ENCODE data around the gene PELI3.

The PELI3 gene

GRCh38 chr11:66476173-66476840 is 9.6 kb downstream of the PELI3 start:
- no peak for DNase-seq

- no peak for DNase-seq
These were observed 10.1 kb downstream of the PELI3 start for GRCh38 chr11:66476841-66477251.

GRCh38 chr11:66477263-66478201 is 10.8 kb downstream of the PELI3 start:
- no peak for DNase-seq

GRCh38 chr11:66478729-66479393 is 12.2 kb downstream of the PELI3 start:
- peak; percentile 67 for DNase-seq

GRCh38 chr11:66479394-66480116 is 12.8 kb downstream of the PELI3 start:
- no peak for DNase-seq

- peak; percentile 97 for DNase-seq
These were observed 13.6 kb downstream of the PELI3 start, which contains the start of gene DPP3 for GRCh38 chr11:66480117-66480938. Gene DPP3 (plus strand): TSS chr11:66480434. CDS start chr11:66482201, 1,767 bp downstream.

- DNase-seq: no peak
These were observed 18.2 kb downstream of the PELI3 start for GRCh38 chr11:66484806-66485380.

- no peak for DNase-seq
These were observed 22.3 kb downstream of the PELI3 start for GRCh38 chr11:66488957-66489356.

- no peak for DNase-seq
These were observed 22.9 kb downstream of the PELI3 start for GRCh38 chr11:66489636-66490035.

GRCh38 chr11:66491315-66491935 is 24.7 kb downstream of the PELI3 start:
- no peak for DNase-seq

- no peak for DNase-seq
These were observed 25.6 kb downstream of the PELI3 start for GRCh38 chr11:66492161-66492865.

- no peak for DNase-seq
These were observed 26.4 kb downstream of the PELI3 start for GRCh38 chr11:66493130-66493529.

GRCh38 chr11:66494458-66494857 is 27.8 kb downstream of the PELI3 start:
- DNase-seq: no peak

GRCh38 chr11:66494935-66495334 is 28.2 kb downstream of the PELI3 start:
- DNase-seq: no peak

GRCh38 chr11:66495401-66495854 is 28.7 kb downstream of the PELI3 start:
- peak; percentile 48 for DNase-seq

- no peak for DNase-seq
These were observed 30.5 kb downstream of the PELI3 start for GRCh38 chr11:66497206-66497605.

GRCh38 chr11:66498506-66498905 is 31.8 kb downstream of the PELI3 start:
- DNase-seq: no peak

GRCh38 chr11:66505276-66505816 is 38.6 kb downstream of the PELI3 start:
- DNase-seq: no peak

GRCh38 chr11:66509131-66509561 is 42.4 kb downstream of the PELI3 start:
- no peak for DNase-seq

Measured in stimulated activated CD8-positive, alpha-beta memory T cell treated with anti-CD3 and anti-CD28 coated beads, Interleukin-4, amount 100 ng/mL, for 48 hours (primary cell).